Smooth muscle cell (in vitro differentiated cells): ENCODE results near the gene SPAG7. TPM values are rescaled to one million over a fixed set of nuclear protein-coding genes. Genes with fewer than 3 reads are reported as not detected.

Experiments
- DNase-seq: peaks from one replicate; lab custom pipeline; 2025; ENCODE audit not compliant: unreplicated experiment; lab: John Stamatoyannopoulos, UW
- H2AFZ ChIP-seq: fragments of 200-600 bp; sonication (generic); 2 replicates; pipeline ENCODE4 v1.6.0; 2016; ENCODE audit warnings: antibody characterized with exemption, low read depth, mild to moderate bottlenecking
- H3F3A ChIP-seq: fragments of 200-600 bp; sonication (generic); 2 replicates; pipeline ENCODE4 v1.6.0; 2017; ENCODE audit warnings: antibody characterized with exemption, low read depth
- H3K27ac ChIP-seq: fragments of 200-600 bp; sonication (generic); 2 replicates; pipeline ENCODE4 v1.5.1; 2016; ENCODE audit warnings: low read depth, mild to moderate bottlenecking
- H3K27me3 ChIP-seq: fragments of 200-600 bp; sonication (generic); 2 replicates; pipeline ENCODE4 v1.6.1; 2016; ENCODE audit warnings: low read depth, mild to moderate bottlenecking
- H3K36me3 ChIP-seq: fragments of 200-600 bp; sonication (generic); 2 replicates; pipeline ENCODE4 v1.5.1; 2016; ENCODE audit warnings: low read depth
- H3K4me1 ChIP-seq: fragments of 200-600 bp; sonication (generic); 2 replicates; pipeline ENCODE4 v1.5.1; 2016; ENCODE audit warnings: low read depth
- H3K4me2 ChIP-seq: fragments of 200-600 bp; sonication (generic); 2 replicates; pipeline ENCODE4 v1.6.0; 2016; ENCODE audit warnings: mild to moderate bottlenecking
- H3K4me3 ChIP-seq: fragments of 200-600 bp; sonication (generic); 2 replicates; pipeline ENCODE4 v1.5.1; 2016; ENCODE audit warnings: mild to moderate bottlenecking
- H3K79me2 ChIP-seq: fragments of 200-600 bp; sonication (generic); 2 replicates; pipeline ENCODE4 v1.6.0; 2016; ENCODE audit warnings: low read depth, mild to moderate bottlenecking
- H3K9ac ChIP-seq: fragments of 200-600 bp; sonication (generic); 2 replicates; pipeline ENCODE4 v1.6.0; 2016; ENCODE audit warnings: low read depth
- H3K9me3 ChIP-seq: fragments of 200-600 bp; sonication (generic); replicated peaks from 2 replicates; pipeline ENCODE4 v1.5.1; 2016; ENCODE audit warnings: low read depth
- H4K20me1 ChIP-seq: fragments of 200-600 bp; sonication (generic); 2 replicates; pipeline ENCODE4 v1.6.0; 2016; ENCODE audit warnings: low read depth
- CTCF ChIP-seq: fragments of 200-600 bp; sonication (generic); IDR thresholded peaks from 2 replicates; pipeline ENCODE4 v1.5.1; 2017; ENCODE audit warnings: borderline replicate concordance, mild to moderate bottlenecking, antibody characterized with exemption; ENCODE audit not compliant: insufficient read depth, poor library complexity, severe bottlenecking
- WGBS: methylation state at CpG from one replicate; pipeline ENCODE4 v1.1.7; 2016; ENCODE audit warnings: low lambda C conversion rate; 5-methylcytosine and 5-hydroxymethylcytosine counted together
- polyA plus RNA-seq: library from polyadenylated mRNA; unstranded; fragments of >200 nt; fragmentation: Nextera tagmentation; extraction: Ambion mirVana; gene quantifications from 2 replicates; pipeline ENCODE4 v1.2.1, GENCODE V29; 2016
- total RNA-seq: library from RNA; depleted of rRNA; stranded (reverse); fragments of >200 nt; gene quantifications from 2 replicates; pipeline ENCODE4 v1.2.3, GENCODE V29; 2014

SPAG7 gene
- total and polyA plus RNA-seq, 2 experiments from 2014 or later = 70.7 to 192 TPM

GRCh38 chr17:4980644-4981216 lies 13.1 kb upstream of the SPAG7 start:
- Histone ChIP-seq H3K9me3 (no peaks in the 10 kb centered on the region), H3K4me3 (no peak overlapping the region), H3K79me2 (no peaks in the 10 kb centered on the region), H4K20me1 (peaks cover 4% of the 10 kb centered on the region), H3K9ac (no peak overlapping the region), H3K27me3 (no peaks in the 10 kb centered on the region), H3F3A (peaks cover 3% of the 10 kb centered on the region), H2AFZ (no peak overlapping the region), H3K4me1 (no peaks in the 10 kb centered on the region), H3K4me2 (no peak overlapping the region), H3K27ac (no peak overlapping the region), H3K36me3 (no peaks in the 10 kb centered on the region)
- DNase-seq = no peak
- TF ChIP-seq CTCF = peak; percentile 59
- WGBS = 49% methylated on average over 5 of the region's 6 CpGs

GRCh38 chr17:4978726-4979125 lies 11.1 kb upstream of the SPAG7 start:
- no peak overlapping the region for H3K27ac ChIP-seq
- no peaks in the 10 kb centered on the region for H3K9me3 ChIP-seq
- H3K4me3 ChIP-seq = no peak overlapping the region
- H3K4me1 ChIP-seq = no peaks in the 10 kb centered on the region
- H3K9ac ChIP-seq = no peak overlapping the region
- peaks cover 3% of the 10 kb centered on the region for H3F3A ChIP-seq
- H3K36me3 ChIP-seq = no peaks in the 10 kb centered on the region
- no peak for TF ChIP-seq CTCF
- no peaks in the 10 kb centered on the region for H3K79me2 ChIP-seq
- DNase-seq = no peak
- no peaks in the 10 kb centered on the region for H3K27me3 ChIP-seq
- no peak overlapping the region for H2AFZ ChIP-seq
- H3K4me2 ChIP-seq = no peak overlapping the region
- H4K20me1 ChIP-seq = peaks cover 10% of the 10 kb centered on the region

GRCh38 chr17:4974115-4974670 lies 6.6 kb upstream of the SPAG7 start:
- TF ChIP-seq CTCF = no peak
- Histone ChIP-seq H3K4me3 (no peak overlapping the region), H3K27ac (no peak overlapping the region), H3K4me1 (peaks cover 5% of the 10 kb centered on the region), H2AFZ (no peak overlapping the region), H3K27me3 (no peaks in the 10 kb centered on the region), H3K4me2 (no peak overlapping the region), H3K9me3 (no peaks in the 10 kb centered on the region), H3K36me3 (no peaks in the 10 kb centered on the region), H3F3A (peaks cover 3% of the 10 kb centered on the region), H4K20me1 (peaks cover 49% of the 10 kb centered on the region), H3K79me2 (peaks cover 24% of the 10 kb centered on the region), H3K9ac (no peak overlapping the region)
- WGBS = 92% methylated on average over 9 of the region's 9 CpGs
- DNase-seq = no peak
